Cardiac muscle cell (in vitro differentiated cells and primary cell): ENCODE measurements around the gene ITM2B. TPM values are rescaled to one million over a fixed set of nuclear protein-coding genes. Genes with fewer than 3 reads are reported as not detected.
"Not testable (repeated sequence)": the region's sequence is repeated elsewhere in the genome, so short reads cannot be mapped to it uniquely, and the experiment has no call there.

Experiments used
- DNase-seq, 2 donors: peaks; one replicate each; pipeline versions ENCODE4 v3.0.0 to v3.0.0-alpha.2; 2010 to 2017; ENCODE audit warnings: low read depth in 1 of 2, low spot score in 1 of 2
- H3K27ac ChIP-seq: fragments of 200-600 bp; sonication (generic); 2 replicates; pipeline ENCODE4 v1.5.1; 2016
- H3K27me3 ChIP-seq: fragments of 200-600 bp; sonication (generic); 2 replicates; pipeline ENCODE4 v1.6.0; 2016; ENCODE audit warnings: control low read depth
- H3K36me3 ChIP-seq: fragments of 200-600 bp; sonication (generic); 2 replicates; pipeline ENCODE4 v1.5.1; 2016; ENCODE audit warnings: control low read depth
- H3K4me1 ChIP-seq: fragments of 200-600 bp; sonication (generic); 2 replicates; pipeline ENCODE4 v1.8.1; 2017; ENCODE audit warnings: low read depth, mild to moderate bottlenecking, mixed run types
- H3K4me3 ChIP-seq: fragments of 200-600 bp; sonication (generic); 2 replicates; pipeline ENCODE4 v1.5.1; 2016; ENCODE audit warnings: mild to moderate bottlenecking
- H3K9me3 ChIP-seq: fragments of 200-600 bp; sonication (generic); 2 replicates; pipeline ENCODE4 v1.5.1; 2017; ENCODE audit warnings: low read depth, mild to moderate bottlenecking, control low read depth
- polyA plus RNA-seq: library from polyadenylated mRNA; unstranded; fragments of >200 nt; fragmentation: Nextera tagmentation; extraction: Ambion mirVana; gene quantifications from 2 replicates; pipeline ENCODE4 v1.2.1, GENCODE V29; 2016
- total RNA-seq: library from RNA; depleted of rRNA; stranded (reverse); fragments of >200 nt; gene quantifications from 2 replicates; pipeline ENCODE4 v1.2.3, GENCODE V29; 2016
- TF ChIP-seq, protein P1 (sequence below): IDR thresholded peaks from 2 replicates; pipeline ENCODE4 v1.5.1; 2012; ENCODE audit warnings: low read depth, mild to moderate bottlenecking, low read length

ITM2B gene
- total and polyA plus RNA-seq, 2 experiments from 2014 or later, result 135 to 360 TPM

DNA sequence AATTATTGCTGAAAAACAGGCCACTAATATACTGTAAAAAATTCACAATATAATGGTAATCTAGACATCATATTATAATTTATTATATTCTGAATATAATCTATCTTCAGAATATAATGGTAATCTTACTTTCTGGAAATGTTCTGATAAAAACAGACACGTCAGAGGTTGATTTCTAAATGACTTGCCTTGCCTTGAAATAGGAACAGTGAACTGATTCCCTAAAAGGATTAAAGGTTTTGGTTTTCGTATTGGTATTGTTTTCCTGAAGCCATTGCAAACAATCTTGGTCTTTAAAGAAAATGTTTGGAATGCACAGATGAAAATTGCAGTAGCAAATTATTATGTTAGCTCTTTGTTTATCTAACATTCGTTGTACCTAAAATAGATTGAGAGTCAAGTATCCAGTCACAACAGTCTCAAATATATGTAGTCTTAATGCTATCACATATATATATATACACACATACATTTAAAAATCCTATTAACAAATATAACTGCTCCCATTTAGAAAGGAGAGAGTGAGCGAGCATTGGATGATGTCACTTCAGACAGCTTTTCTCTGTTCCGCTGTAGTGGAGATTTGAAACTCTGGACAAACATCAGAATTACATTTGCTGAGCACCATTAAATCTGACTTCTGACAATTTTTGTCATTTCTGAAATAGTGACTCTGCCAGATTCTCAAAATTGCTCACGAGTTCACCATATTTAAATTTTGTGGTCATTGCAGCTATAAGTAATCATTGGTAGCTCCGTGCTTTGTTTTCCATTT lies 1.7 kb downstream of the ITM2B start:
- no peaks in the 10 kb centered on the region for H3K36me3 ChIP-seq
- peak overlapping the region; percentile 76 for H3K27ac ChIP-seq
- H3K4me3 ChIP-seq, result peak overlapping the region; percentile 97
- no peaks in the 10 kb centered on the region for H3K9me3 ChIP-seq
- peaks cover 29% of the 10 kb centered on the region for H3K4me1 ChIP-seq
- TF ChIP-seq, protein P1, sequence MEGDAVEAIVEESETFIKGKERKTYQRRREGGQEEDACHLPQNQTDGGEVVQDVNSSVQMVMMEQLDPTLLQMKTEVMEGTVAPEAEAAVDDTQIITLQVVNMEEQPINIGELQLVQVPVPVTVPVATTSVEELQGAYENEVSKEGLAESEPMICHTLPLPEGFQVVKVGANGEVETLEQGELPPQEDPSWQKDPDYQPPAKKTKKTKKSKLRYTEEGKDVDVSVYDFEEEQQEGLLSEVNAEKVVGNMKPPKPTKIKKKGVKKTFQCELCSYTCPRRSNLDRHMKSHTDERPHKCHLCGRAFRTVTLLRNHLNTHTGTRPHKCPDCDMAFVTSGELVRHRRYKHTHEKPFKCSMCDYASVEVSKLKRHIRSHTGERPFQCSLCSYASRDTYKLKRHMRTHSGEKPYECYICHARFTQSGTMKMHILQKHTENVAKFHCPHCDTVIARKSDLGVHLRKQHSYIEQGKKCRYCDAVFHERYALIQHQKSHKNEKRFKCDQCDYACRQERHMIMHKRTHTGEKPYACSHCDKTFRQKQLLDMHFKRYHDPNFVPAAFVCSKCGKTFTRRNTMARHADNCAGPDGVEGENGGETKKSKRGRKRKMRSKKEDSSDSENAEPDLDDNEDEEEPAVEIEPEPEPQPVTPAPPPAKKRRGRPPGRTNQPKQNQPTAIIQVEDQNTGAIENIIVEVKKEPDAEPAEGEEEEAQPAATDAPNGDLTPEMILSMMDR, result no peak
- DNase-seq, result peak in 1 of 2 donors; percentile 41
- H3K27me3 ChIP-seq, result no peaks in the 10 kb centered on the region

DNA sequence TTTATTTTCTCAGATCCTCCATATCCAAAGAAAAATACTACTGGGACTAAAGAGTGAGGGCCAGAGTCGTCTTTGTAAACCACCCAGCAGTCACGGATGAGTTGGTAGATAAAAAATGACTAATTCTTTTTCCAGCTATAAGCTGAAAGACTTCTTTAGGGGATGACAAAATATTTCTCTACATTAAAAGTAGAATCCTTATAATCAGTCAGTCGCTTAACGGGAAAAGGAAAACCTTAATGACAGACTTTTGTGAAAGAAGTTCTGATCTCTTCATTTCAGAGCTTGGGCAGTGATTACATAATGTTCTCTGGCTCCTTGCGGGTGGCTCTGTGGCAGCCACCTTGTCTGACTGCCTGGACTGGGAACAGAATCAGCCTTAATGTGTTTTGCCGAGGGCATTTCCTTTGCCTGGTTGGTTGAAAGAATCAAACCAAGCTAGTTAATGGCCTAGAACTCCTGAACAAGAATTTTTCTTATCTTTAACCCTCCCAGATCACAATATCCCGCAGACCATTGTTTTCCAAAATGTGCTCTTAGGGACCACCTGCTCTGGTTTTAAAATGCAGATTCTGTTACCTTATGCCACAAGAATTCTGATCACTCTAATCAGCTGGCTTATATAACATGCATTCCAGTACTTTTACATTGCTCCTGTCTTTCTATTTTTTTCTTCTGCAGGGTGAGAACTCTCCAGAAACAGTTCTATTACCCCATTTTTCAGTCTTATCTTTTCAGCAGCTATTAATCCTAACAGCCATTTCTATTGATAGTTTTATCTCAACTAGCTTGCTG lies 2.5 kb downstream of the ITM2B start:
- DNase-seq, result peak; percentile 44 to 52
- H3K36me3 ChIP-seq, result no peaks in the 10 kb centered on the region
- peaks cover 29% of the 10 kb centered on the region for H3K4me1 ChIP-seq
- peak overlapping the region; percentile 76 for H3K27ac ChIP-seq
- no peaks in the 10 kb centered on the region for H3K27me3 ChIP-seq
- H3K9me3 ChIP-seq, result no peaks in the 10 kb centered on the region
- TF ChIP-seq, protein P1, result no peak
- H3K4me3 ChIP-seq, result peak overlapping the region; percentile 97

DNA sequence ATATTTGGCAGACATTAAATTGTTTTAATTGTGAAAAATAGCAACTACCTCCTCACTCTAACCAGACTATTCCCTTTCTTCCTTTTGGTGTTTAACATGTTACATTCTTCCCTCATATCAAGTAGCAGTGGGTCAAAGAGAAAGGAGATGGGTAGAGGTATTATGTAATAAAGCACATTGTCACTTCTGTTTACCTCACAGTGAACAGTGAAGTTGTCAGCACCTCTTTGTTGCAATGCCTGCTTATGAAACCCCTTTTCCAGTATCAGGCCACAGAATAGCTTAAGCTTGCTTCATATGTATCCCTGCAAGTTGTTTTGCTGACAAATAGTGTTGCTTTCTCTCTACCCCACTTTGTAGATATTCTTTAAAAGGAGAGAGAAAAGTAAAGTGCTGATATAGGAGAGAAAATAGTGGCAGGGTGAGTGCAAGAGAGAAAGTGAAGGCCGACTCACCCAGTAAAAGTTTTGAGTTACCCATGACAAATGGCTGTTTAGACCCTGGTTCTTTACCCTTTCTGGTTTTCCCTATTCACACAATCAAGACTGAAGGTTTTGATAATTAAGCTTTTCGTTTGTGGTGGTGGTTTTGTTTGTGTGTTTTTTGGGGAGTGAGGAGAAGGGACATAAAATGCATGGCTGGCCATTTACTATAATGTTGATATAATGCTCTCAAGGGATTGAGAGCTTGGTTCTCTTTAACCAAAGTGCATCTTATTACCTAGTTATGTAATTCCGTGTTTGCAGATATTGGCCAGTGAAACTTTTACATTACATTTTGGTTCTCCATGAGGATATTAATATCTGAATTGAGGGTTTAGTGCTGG lies 3.7 kb downstream of the ITM2B start:
- Histone ChIP-seq H3K9me3 (no peaks in the 10 kb centered on the region), H3K27ac (peak overlapping the region; percentile 31), H3K36me3 (no peaks in the 10 kb centered on the region), H3K27me3 (no peaks in the 10 kb centered on the region), H3K4me1 (peaks cover 29% of the 10 kb centered on the region), H3K4me3 (no peak overlapping the region)
- TF ChIP-seq, protein P1, result no peak
- peak; percentile 9 to 78 for DNase-seq

DNA sequence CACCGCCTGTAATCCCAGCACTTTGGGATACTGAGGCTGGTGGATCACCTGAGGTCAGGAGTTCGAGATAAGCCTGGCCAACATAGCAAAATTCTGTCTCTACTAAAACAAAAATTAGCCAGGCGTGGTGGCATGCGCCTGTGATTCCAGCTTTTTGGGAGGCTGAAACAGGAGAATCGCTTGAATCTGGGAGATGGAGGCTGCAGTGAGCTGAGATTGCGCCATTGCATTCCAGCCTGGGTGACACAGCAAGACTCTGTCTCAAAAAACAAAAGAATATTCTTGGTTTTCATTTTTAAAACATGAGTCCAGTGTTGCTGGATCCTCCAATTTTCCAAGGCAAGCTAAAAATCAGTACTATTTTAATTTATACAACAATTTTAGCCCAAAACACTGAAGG lies 6.4 kb downstream of the ITM2B start:
- DNase-seq, H3K36me3 ChIP-seq, H3K27ac ChIP-seq, H3K9me3 ChIP-seq, H3K27me3 ChIP-seq, H3K4me3 ChIP-seq: not testable (repeated sequence)
- peaks cover 27% of the 10 kb centered on the region for H3K4me1 ChIP-seq

DNA sequence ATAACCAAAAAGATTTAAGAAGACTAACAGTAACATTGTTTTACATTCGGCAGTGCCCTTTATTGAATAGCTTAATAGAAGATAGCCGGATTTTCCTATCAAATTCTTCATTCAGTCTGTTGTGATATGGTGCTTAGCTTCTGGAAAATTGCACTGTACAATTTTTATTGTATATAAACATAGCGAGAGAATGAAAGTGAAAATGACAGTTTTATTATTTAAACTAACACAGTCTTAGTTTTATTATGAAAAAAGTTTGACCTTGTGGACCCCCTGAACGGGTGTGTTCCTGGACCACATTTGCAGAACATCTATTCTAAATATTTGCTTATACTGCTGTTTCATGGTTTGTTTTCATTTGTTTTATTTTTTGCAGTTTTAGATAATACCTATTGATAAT lies 8.6 kb downstream of the ITM2B start:
- H3K36me3 ChIP-seq, result no peaks in the 10 kb centered on the region
- H3K4me3 ChIP-seq, result no peak overlapping the region
- H3K4me1 ChIP-seq, result peaks cover 6% of the 10 kb centered on the region
- no peak overlapping the region for H3K27ac ChIP-seq
- no peaks in the 10 kb centered on the region for H3K9me3 ChIP-seq
- TF ChIP-seq, protein P1, result no peak
- DNase-seq, result no peak
- H3K27me3 ChIP-seq, result no peaks in the 10 kb centered on the region
